Head of caudate nucleus (tissue), 42 donors: Measurements from ENCODE around the gene IKBKG.
"Not testable (repeated sequence)": the region's sequence is repeated elsewhere in the genome, so short reads cannot be mapped to it uniquely, and the experiment has no call there.

Experiments
- DNase-seq, 42 donors: peaks; one replicate each; pipeline versions ENCODE4 v3.0.0 to v3.0.0-alpha.2; 2020 to 2021; ENCODE audit warnings: mixed read lengths in 7 of 42
- intact Hi-C: fragments of 100-400 bp; cut with DNase I; formaldehyde crosslinking; loops from one replicate; pipeline ENCODE4 v1.15.0; 2022

Gene IKBKG

DNA sequence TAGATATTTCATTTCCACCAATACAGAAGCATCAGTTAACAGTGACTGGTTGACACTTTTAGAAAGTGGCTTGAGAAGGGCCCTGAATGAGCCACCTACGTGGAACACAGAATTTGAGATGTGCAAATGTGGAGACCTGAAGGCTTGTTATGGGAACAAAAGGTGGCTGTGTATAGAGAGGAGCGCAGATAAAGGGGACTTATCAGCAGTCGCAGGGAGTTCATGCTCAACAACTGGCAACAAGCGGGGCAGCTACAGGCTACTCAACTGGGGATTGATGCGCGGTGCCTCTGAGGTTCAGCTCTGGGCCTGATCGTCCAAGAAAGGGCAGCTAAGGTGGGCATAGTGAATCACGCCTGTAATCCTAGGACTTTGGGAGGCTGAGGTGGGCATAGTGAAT lies 28.0 kb upstream of the IKBKG start:
- no peak for DNase-seq
- intact Hi-C loops = no loop called here

- intact Hi-C loops = no loop called here
- DNase-seq = no peak
Measured at GRCh38 chrX:154525606-154526490, 21.6 kb upstream of the IKBKG start.

GRCh38 chrX:154526901-154527675 lies 20.3 kb upstream of the IKBKG start:
- DNase-seq = peak; percentile 59 to 87 (median 76)
- intact Hi-C loops = no loop called here

GRCh38 chrX:154529206-154529612 lies 18.2 kb upstream of the IKBKG start:
- no peak for DNase-seq
- intact Hi-C loops = no loop called here

DNA sequence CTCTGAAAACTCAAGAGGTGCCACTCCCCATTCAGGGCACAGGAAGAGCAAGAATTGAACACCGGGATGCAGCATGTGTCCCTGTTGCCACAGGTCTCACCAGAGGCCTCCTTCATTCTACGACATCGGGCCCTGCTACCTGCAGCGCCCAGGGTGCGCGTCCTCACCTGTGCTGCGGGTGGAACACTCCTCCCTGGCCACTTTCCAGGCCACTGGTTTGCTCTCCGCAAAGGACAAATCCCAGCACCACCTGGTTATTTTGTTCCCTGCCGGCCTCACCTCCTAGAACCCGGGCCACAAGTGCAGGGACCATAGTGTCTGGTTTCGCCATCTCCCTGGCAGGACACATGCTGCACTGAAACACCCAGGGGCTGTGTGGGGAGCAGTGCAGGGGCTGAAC lies 17.1 kb upstream of the IKBKG start:
- intact Hi-C loops = loop anchor here (10.0 kb wide), 1 partner anchor 155 kb away; the partner anchor contains the start of genes EMD and FLNA

GRCh38 chrX:154531626-154532025 lies 15.8 kb upstream of the IKBKG start:
- intact Hi-C loops = loop anchor here (10.0 kb wide), 1 partner anchor 157 kb away; the partner anchor contains the start of genes EMD and FLNA
- DNase-seq = no peak

More for the DNA sequence above, 17.1 kb upstream of the IKBKG start:
- DNase-seq = no peak

DNA sequence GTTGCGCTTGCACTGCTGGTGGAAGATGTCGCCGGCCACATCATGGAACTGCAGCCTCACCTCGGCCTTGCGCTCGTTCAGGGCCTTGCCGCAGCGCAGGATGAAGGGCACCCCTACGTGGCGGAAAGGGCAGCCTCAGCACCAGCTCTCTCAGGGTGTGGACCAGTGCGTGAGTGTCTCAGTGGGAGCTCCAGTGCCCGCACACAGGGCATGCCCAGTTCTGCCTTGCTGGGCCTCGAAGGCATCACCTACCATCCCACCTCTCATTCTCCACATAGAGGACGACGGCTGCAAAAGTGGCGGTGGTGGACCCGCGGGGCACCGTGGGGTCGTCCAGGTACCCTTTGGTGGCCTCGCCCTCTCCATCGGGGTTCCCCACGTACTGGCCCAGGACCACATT lies 14.7 kb upstream of the IKBKG start:
- no peak for DNase-seq
- intact Hi-C loops = loop anchor here (10.0 kb wide), 1 partner anchor 158 kb away; the partner anchor contains the start of genes EMD and FLNA

DNA sequence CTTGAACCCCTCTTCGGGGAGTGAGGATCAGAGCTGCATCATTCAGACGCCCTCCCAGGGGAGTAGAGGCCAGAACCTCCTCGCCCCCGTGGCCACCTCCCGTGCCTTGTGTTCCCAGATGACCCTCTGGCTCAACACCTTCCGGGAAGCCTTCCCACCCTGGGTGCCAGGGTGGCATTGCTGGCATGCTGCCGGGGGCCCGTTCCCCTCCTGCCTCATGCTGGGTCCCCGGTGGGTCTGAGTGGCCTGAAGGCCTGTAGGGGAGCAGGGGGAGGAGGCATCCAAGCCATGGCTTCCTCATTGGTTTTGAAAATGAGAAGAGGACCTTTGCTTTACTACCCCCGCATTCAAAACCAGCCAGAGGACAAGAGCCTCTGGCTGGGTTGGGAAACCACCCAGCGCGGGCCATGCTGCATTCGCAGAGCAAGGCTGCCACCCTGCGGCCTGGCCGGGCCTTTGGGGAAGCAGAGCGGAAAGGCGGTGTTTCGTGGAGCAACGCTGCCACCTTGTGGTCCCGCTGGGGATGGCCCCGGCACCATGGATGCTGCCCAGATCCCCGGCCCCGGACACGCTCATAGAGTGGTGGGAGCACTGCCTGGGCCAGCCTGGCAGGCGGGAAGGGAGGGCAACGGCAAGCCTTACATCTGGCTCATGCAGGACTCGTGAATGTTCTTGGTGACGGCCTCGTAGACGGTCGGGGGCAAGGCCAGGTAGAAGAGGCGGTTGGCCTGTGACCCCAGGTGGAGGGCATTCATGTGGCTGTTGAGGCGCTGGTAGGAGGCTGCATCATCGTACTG lies 12.7 kb upstream of the IKBKG start:
- intact Hi-C loops = loop anchor here (10.0 kb wide), 1 partner anchor 160 kb away; the partner anchor contains the start of genes EMD and FLNA
- peak; percentile 71 to 95 (median 90) for DNase-seq

DNA sequence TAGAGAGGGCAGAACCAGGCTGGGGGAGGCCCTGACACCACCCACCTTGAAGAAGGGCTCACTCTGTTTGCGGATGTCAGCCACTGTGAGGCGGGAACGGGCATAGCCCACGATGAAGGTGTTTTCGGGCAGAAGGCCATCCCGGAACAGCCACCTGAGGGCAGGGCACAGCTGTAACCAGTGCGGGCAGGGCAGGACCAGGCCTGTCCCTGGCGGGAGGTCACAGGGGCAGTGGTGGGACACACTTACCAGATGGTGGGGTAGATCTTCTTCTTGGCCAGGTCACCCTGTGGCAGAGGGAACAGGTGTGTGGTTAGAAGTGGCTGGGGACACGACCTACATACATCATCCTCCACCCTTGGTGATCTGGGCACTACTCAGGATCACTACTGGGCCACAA lies 11.5 kb upstream of the IKBKG start:
- intact Hi-C loops = loop anchor here (10.0 kb wide), 1 partner anchor 161 kb away; the partner anchor contains the start of genes EMD and FLNA
- DNase-seq = no peak

- DNase-seq = peak in 4 of 42 donors; percentile 13 to 57 (median 28)
- intact Hi-C loops = loop anchor here (10.0 kb wide), 1 partner anchor 164 kb away; the partner anchor contains the start of genes EMD and FLNA
Measured at GRCh38 chrX:154539077-154539476, 8.3 kb upstream of the IKBKG start.

- intact Hi-C loops, DNase-seq: not testable (repeated sequence)
Measured at GRCh38 chrX:154540365-154540764, 7.1 kb upstream of the IKBKG start.

- intact Hi-C loops = no loop called here
- DNase-seq = no peak
Measured at GRCh38 chrX:154540897-154541535, 6.4 kb upstream of the IKBKG start.

DNA sequence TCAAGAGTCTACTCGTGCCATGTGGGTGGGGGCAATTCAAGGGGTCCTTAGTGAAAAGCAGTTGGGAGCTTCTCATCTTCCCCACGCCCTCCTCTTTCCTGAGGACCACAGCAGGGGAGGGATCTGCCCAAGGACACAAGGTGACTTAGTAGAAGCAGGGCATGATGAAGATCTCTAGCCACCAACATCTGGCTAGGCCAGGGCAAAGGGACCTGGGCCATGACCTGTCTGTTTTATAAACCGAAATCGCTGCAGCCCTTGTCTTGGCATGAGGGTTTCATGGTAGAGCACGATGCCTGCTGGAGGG lies 5.9 kb upstream of the IKBKG start:
- intact Hi-C loops = no loop called here
- no peak for DNase-seq

DNA sequence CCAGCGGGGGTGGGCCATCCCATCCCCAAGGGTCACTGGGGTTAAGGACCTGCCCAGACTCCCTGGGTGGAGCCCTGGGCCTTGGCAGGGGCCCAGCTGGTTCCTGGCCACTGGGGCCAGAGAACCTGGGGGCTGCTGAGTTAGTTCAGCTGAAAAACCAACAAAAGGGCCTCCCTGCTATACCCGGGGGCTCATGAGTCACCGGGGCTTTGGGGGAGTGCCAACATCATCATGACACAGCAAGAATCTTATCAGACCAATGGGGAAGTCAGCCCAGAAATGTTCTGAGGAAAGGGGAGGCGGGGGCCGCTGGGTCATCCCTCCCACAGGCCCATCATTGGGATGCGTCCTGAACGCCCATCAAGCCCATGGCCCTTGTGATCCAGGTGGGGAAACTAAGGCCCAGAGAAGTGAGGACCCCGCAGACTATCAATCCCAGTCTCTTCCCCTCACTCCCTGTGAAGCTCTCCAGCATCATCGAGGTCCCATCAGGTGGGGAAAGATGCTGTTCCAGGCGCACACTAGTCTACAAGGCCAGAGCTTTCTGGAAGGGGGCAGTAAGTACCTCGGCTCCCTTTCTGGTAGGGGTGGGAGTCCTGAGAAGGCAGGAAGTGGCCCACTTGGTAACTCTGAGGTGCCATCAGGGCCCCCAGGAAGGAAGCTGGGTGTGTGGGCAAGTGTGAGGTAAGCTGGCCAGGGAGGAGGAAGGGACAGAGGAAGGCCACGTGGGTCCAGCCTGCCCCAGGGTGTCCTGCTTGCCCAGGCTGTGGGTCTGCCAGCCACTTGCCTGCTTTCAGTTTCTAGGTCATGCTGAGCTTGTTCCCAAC lies 5.3 kb upstream of the IKBKG start:
- intact Hi-C loops = no loop called here
- peak in 32 of 42 donors; percentile 11 to 78 (median 37) for DNase-seq

DNA sequence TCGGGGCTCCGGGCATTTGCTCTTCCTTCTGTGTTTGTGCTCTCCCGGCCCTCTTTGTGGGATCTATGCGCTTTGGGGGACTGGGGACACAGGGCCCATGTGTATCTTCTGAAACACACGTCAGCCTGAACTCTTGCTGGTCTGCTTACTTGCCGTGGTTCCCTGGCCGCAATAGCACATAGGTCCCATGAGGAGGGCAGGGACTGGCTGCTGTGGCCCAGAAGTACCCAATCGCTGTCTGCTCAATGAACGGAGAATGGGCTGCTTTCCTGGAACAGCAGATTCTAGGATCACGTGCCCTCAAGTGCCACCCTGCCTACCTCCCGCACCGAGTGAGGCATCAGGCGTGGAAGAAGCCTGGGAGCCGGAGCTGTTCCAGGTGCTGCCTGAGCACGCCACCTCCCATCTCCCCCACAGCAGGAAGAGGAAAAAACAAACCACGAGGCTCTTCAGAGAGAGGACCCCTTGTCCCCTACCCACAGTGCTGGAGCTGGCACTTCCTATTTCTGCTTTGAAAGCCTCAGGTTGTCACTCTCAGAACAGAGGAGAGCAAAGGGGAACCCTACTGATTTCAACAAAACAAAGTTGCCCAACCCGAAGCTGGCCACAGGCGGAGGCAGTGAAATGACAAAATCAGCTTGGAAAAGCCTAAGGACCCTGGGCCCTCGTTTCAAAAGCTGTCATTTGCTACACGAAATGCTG lies 4.5 kb upstream of the IKBKG start:
- DNase-seq = peak in 7 of 42 donors; percentile 4 to 73 (median 16)
- intact Hi-C loops = no loop called here

DNA sequence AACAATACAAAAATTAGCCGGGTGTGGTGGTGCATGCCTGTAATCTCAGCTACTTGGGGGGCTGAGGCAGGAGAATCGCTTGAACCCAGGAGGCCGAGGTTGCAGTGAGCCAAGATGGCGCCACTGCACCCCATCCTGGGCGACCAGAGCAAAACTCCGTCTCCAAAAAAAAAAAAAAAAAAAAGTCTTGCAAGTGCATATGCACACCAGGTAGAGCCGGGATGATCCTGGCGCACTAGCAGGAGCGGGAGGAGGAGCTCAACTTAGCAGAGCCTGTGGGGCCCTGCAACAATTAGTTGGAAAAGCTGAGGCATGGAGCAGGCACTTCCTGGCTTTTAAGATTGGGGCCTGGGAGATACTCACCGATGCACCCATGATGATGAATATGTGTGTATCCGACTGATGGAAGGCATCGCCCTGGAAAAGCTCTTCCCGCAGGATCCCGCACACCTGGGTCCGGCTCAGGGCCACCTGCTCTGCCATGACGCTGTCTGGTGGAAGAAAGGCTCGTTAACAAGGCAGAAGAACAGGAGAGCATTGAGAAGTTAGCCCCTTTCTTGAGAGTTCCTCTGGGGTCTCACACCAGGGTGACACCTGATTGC lies 1.6 kb upstream of the IKBKG start:
- no peak for DNase-seq
- intact Hi-C loops = no loop called here
